Measurements from ENCODE around the gene MAGEF1.
A peak's percentile ranks its signal among the peaks of the same experiment; 100 is the strongest.

The MAGEF1 gene

DNA sequence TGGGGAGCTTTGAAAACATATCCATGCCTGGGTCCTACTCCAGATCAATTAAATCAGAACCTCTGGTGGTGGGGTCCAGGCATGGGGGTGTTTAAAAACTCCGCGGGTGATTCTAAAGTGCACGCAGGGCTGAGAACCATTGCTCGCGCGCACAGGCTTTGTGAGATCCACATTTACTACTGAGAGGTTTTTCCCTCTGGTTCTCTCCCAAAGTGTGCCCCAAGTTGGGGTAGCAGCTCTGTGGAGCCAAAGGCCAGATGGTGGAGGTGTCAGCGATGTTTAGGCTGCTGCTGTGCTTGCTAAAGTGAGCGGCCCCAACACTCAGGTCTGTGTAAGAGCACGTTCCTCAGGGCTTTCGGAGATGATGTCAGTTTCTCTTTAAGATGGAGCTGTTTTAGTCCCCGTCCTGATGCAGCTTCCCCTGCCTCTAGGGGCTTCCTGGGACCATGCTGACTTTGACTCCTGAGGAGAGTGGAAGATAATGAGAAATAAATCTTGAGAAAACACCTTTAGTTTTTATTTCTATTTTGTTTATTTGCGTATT, 13.4 kb upstream of the MAGEF1 start:
- no peak for DNase-seq (ENCODE audit: low spot score)

DNA sequence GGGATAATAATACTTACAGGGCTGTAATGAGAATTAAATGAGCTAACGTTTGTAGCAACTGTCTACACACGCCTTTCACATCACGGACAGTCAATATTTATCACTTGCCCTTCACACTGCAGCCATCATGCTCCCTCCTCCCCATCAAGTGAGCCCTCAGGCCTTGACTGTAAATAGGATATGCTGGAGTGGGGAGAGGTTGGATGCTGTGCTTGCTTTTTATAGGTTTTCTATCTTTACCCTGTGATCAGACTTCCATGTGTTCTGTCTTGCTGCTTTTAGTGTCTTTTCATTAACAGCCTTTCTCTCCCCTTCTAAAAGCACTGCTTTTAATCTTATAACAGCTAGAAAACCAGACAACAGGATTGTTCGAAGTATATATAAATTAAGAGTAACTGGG, 12.8 kb upstream of the MAGEF1 start:
- DNase-seq (ENCODE audit: low spot score) = no peak

DNA sequence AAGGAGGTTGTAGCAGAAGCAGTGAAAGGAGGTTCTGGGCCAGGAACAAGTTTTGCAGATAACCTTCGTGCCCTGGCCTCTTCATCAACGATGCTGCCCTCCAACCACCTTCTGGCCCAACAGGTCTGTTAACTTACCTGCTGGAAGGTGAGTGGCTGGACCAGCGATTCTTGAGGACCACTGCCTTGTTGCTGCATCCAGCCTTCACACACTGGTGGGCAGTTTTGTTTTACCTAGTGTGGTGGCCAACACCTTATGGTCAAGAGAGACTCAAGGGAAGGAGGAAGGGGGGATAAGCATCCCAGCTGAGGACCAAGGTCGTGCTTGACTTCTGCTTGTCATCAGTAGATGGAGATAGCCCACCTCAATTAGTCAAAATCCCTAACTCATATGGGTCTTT, 7.8 kb upstream of the MAGEF1 start:
- DNase-seq (ENCODE audit: low spot score) = no peak

DNA sequence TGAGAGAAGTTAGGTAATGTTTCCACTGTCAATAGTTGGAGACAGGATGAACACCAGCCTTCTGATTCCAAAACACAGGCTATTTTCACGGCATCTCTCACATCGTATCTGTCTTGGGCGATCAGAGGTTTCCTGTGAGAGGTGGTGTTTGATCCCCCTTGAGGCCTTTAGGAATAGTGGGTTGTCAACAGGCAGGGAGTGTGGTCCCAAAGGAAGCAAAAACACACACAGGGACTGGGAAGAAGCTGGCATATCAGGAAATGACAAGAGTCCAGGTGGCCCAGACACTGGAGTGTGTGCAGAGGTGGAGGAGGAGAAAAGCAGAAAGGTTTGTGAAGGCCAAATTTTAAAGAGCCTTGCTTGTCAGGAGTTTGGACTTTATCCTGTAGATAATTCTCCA, 6.6 kb upstream of the MAGEF1 start:
- DNase-seq (ENCODE audit: low spot score) = no peak

DNA sequence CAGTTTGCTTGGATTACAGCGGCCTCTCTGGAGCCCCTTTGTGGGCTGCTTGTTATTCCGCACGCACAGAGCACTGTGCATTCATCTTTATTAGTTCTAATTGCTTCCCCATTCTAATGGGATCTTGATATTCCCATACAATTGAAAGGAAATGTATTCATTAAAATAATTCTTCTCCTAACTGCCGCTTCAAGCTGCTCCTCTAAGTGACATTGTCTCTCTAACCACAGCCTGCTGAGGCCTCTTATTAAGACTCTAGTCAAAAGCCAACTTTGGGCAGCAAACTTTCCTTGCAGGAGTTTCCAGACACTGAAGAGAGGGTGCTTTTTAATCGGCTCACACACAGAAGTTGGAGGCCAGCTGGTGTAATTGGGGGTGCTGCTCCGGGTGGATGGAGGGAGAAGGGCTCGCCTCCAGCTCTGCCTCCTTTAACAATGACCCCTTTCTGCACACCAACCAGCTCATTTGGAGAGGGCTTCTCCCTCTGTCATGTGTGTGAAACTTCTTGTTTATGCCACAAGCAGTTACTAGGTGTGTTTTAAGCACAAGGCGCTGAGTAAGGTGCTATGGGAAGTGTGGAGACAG, 5.6 kb upstream of the MAGEF1 start:
- no peak for DNase-seq (ENCODE audit: low spot score)

DNA sequence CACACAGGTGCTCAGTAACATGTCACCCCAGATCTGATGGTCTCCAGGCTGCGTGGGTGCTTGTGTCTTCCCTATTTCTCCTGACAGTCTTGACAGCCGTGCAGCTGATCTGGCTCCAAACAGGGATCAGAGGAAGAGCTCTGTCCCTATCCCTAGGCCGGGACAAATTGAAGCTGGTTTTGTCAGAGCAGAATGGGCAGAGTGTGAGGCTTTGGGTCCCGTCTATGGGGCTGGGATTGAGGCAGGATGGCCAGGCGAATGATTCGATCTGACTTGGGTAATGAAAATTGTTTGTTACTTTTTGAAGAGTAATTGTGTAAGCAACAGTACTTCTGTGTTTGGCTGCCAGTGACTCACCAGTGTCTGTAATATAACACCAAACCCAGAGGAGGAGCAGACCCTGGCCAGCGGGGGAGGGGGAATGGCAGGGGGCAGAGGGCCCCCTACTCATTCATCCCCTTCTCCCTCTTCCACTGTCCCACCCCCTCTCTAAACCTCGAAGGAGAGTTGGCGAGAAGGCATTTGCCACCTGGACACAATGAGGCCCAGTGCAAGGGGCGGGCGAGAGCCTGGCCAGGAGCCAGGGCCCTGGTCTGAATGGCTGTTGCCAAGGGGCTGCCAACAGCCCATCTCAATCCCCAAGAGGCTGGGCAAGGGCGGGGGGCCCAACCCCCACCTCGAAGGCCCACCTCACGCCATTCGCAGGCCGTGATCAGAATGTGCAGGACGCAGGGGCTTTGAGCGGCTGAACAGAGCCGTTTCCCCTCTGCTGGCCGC, 4.9 kb upstream of the MAGEF1 start:
- DNase-seq (ENCODE audit: low spot score) = no peak

DNA sequence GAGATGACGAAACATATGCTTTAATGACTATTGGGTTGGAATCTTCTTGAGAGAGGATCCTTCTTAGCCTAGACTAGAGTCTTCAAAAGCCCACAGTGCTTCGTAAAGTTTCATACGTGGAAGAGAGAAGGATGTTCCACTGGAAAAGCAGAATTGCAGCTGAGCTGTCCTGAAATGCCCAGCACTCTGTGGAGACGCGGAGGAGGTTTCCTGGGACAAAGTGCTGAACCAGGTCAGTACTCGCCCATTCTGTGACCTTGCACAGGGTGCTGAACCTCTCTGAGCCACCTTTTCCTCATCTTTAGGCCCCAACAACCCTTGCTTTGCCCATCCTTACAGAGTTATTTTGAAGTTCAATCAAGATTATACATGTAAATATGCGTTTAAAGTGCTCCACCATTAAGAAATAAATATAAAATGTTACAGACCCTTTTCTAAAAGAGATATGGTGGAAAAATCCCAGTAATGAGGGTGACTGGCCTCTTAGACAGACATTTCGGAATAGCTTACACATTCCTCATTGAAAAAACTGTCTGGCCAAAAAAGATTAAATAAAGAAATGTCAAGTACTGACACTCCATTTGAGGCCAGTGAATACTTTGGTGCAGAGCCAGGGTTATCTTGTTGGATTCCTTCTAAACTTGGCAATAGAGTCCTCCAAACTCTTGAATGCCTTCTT, 4.2 kb upstream of the MAGEF1 start:
- no peak for DNase-seq (ENCODE audit: low spot score)

DNA sequence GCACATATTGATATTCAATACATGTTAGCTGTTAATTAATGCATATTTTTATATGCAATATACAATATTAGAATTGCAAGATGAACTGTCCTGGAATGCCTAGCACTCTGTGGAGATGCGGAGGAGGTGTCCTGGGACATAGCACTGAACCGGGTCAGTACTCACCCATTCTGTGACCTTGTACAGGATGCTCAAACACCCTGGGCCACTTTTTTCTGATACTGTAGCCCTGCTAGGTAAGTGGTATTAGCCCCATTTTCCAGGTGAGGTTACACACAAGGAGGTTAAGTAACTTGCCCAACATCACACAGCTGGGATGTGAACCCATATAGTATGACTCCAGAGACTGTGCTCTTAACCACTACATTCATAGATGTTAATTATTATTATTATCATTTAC, 1.7 kb upstream of the MAGEF1 start:
- DNase-seq (ENCODE audit: low spot score) = no peak

DNA sequence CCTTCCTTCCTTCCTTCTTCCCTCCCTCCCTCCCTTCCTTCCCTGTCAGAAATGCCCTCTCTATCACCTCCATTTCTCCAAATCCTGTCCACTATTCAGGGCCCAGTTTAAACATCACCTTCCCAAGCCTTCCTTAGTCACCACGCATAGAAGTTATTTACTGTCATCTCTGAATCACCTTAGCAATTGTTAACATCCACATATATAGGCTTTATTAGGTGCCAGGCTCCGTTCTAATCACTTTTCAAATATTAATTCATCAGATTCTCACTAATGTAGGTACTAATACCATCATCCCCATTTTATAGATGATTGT, 1.1 kb upstream of the MAGEF1 start:
- no peak for DNase-seq (ENCODE audit: low spot score)

DNA sequence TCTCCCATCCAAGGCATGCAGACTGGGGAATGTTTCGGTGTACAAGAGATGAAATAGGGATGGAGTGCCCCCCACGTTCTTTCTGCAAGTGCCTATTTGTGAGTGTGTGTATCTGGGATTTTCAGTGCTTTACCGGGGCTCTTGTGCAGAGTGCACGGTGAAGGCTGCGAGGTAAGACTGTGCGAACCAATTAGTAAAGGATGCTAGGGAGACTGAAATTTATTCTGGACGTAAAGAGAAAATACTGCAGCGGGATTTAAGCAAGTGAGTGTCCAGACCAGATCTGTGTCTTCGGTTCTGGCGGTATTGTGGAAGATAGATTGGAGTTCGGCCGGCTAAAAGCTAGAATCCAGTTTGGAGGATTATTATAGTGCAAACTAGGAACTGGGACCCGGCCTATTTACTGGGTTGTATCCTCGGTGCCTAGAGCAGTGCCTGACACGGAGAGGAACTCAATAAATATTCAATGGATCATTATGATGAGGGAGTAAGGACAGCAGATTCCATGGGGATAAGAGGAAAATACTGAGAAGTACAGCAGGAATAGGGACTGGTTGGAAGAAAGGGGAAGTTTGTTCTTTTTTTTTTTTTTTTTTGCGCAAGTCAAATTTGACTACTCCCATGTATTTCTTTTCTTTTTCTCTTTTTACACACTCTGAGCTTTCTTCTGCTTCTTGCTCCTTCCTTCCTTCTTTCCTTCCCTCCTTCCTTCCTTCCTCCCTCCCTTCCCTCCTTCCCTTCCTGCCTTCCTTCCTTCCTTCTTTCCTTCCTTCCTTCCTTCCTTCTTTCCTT, 580 bp upstream of the MAGEF1 start:
- no peak for DNase-seq (ENCODE audit: low spot score)

DNA sequence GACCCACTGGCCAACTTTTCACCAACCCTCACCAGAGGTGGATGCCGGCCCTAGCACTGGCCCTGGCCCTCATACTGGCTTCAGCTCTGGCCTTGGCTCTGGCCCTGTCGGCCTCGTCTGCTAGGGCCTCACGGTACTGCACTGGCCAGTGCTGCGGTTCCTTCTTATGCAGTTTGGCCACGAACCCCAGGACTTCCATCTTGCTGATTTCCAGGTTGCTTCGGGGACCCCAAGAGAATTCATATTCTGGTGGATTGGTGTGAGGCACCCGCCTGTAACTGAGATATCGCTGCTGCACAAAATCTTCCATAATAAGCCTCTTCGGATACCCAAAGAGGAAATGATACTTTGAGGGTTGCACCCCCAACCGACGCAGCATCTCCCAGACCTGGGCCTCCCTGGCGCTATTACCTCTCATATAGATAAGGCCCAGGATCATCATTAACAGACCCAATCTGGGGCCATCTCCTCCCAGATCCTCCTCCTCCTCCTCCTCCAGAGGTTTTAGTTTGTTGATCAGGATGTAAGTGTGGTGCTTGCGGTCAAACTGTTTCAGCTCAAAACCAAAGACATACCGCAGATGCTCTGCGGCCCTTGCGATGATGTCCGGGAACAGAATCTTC, 883 bp downstream of the MAGEF1 start:
- DNase-seq (ENCODE audit: low spot score) = peak; percentile 77

DNA sequence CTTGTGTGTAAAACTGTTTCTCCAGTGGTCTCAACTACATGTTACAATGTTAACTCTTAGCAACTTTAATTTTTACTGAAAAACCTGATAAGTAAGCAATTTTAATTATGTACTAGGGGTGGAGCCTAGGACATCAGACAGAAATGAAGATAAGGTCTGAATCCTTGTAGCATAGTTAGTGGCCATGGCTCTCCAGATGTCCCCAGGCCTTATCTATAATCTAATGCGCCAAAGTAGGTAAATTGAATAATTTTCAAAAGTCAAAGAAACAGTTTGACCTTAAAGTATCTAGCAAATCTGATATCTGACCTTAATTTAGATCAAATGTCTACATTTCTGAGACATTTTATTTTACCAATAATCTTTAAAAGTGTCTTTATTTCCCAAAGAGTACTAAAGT, 8.2 kb downstream of the MAGEF1 start:
- DNase-seq (ENCODE audit: low spot score) = no peak

DNA sequence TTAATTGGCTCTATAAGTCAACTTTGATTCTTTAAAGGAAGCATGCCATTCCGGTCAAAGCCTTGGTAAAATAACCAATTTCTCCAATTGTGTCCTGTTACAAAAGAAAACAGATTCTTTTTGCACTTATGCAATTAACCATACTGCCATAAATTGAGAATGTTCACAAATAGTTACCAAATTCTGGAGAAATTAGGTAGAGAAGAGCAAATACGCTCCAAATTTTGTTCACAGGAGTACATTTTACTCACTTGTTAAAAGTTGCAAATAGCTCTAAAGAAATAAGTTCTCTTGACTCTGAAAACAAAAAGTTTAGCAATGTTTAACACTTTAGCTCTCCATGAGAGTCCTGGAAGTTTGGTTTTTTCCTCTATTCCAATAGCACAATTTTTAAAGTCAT, 11.1 kb downstream of the MAGEF1 start:
- no peak for DNase-seq (ENCODE audit: low spot score)

DNA sequence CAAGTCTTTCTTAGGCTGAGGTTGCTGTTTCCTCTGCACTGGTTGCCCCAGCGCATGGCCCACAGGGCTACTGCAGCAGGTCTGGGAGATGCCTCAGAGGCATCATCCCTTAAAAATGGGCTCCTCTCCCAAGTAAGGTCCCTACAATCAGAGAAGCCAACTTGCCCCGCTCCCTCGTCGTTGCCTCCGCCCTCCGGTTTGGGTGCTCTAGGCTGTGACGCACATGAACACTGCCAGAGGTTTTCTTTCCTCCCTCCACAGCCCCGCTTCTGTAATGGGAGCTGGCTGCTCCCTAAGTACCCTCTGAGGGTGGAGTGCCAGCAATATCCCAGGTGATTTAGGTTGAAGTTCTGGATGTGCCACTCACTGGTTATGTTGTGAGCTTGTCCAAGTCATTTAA, 14.0 kb downstream of the MAGEF1 start:
- no peak for DNase-seq (ENCODE audit: low spot score)

DNA sequence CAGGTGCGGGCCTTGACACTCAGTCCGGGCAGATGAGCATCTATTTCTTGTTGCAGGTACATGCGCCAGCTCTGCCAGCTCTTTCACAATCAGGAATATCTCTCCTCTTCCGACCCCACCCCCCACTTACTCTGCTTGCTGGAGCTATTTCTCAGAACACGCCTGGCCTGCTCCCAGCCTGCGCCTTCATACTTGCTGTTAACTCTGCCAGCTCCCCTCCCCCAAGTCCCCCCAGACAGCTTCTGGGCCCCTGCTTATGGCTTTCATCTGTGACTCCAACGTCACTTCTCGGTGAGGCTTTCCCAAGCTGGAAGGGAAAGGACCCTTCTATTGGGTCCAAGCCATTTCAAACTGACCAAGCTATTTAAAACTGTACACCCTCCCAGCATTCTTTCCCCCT, 15.2 kb downstream of the MAGEF1 start:
- no peak for DNase-seq (ENCODE audit: low spot score)

DNA sequence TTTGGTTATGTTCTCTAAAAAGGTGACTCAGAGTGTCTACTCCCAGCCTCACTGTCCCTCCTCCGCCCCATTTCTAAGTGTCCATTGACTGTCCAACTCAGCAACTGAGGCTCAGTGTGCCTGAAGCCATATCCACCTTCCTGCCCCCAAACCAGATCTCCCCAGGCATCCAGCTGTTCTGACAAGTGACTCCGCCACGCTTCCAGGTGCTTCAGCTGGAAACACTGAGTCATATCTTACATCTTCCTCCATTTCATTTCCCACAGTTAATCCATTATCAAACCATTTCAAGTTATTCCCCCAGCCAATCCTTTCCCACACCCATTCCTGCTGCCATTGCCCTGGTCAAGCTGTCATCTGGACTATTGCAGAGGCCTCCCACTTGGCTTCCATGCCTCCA, 17.1 kb downstream of the MAGEF1 start:
- DNase-seq (ENCODE audit: low spot score) = no peak

DNA sequence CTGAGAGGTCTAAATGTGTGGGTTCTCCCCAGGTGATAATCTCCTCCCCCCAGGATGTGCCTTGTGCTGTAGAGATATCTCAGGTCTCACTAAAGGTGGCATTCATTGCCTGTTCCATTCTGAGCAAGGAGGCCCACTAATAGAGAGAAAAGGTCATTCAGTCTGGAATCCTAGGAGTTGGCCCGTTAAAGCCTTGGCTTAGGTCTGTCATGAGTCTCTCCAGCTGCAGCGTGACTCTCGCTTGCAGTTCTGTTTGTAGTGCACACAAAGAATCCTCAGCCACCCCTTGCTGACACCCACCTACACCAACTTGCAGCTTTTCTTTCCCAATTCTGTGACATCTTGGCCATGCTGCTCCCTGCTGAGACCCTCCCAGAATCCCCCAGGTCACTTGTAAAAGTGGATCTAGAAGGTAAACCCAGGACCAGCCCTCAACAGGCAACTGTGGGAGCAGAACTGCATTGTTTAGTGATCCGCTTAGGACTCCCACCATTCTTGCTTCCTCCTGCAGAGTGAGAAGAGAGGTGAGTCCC, 17.7 kb downstream of the MAGEF1 start:
- no peak for DNase-seq (ENCODE audit: low spot score)

DNA sequence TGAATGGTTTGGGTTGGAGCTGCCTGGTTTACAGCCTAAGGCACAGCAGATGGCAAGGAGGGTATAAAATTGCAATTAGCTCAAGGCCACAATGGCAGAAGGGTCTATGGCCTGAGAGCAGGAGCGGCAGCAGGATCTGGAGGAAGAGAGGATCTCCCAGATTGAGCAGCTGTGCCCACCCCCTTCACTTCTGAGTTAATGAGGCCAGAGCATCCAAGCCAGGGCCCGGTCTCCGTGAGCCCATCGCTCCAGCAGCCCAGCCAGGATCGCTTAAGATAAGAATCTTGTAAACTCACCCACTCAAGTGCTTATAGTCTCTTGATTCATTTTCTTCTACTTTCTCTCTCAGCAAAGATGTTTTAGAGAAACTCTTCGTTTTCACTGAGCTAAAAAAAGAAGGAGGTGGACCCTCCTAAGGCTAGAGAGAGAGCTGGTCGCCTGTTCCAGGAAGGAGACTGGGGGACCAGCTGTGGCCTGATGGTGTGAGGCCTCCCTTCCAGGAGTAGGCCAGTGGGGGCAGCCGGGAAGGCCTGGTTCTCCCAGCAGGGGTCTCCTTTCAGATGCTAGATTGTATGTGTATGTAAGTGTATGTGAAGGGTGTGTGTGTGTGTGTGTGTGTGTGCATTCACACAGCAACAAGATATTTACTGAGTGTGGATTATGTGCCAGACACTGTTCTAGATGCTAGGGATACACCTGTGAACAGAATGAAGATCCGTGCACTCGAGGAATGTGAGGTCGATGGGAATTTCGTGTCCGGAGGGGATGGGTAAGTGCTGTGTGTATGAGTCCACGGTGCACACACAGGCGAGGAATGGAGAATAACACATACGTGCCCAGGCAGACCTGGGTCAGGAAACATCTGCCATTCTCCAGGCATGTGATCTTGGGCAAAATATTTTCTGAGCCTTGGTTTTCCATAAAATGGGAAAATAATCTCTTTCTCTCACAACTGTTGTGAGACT, 18.6 kb downstream of the MAGEF1 start:
- DNase-seq (ENCODE audit: low spot score) = no peak

DNA sequence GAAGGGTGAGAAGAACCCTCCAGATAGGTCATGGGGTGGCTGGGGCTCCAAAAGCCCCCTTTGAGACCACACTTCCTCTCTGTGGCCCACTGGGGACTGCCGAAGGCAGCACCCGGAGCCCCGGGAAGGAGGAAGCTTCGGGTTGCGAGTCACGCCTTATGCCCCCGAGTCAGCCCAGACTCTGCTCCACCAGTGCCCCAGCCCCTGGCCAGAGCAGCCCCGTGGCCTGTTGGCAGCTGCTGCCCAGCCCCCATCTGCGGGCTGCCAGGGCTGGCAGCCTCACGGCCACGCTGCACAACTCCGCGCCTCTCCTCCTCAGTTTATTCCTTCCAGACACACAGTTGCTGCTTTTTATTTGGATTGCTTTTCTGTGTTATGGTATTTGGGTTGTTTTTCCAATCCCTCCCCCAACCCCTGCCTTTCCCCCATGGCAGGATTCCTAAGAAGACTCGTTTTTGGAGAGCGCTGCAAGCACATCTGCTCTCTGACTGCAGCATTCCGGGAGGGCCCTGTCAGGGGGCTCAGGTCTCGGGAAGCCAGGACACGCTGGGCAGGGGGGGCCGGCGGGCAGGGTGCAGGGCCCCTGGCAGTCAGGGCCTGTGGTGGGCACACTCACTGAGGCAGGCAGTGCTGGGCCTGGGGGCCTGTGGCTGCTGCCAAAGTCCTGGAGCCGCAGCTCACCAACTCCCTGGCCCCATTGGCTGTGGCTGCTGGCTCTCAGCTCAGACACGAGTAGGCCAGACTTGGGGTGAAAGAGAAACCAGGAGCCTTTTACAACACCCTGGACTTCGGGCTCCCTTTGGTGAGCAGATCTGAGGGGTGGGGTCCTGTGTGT, 20.2 kb downstream of the MAGEF1 start:
- DNase-seq (ENCODE audit: low spot score) = peak; percentile 73
